IMR-90 (cell line): ENCODE measurements around the gene EIF4A3. TPM values are rescaled to one million over a fixed set of nuclear protein-coding genes. Genes with fewer than 3 reads are reported as not detected.

Experiments
- ATAC-seq: fragments of 200-7000 bp; cut with Tn5 transposase; 2 replicates; pipeline ENCODE4 v1.9.1; 2020; ENCODE audit warnings: low read depth, mild to moderate bottlenecking, moderate library complexity
- BruUV-seq: library from RNA; stranded (reverse); fragments of 400-500 nt; replicated peaks from 2 replicates; lab custom pipeline; 2021; lab: Mats Ljungman, UMichigan
- CTCF ChIA-PET: fragments of 300-600 bp; formaldehyde crosslinking; extraction: SDS; loops from one replicate; lab custom pipeline; 2021; ENCODE audit warnings: antibody characterized with exemption; lab: Yijun Ruan, JAX
- POLR2A ChIA-PET: fragments of 300-600 bp; sonication (Branson Sonifier 250); formaldehyde crosslinking; loops from one replicate; lab custom pipeline; 2022; ENCODE audit warnings: antibody characterized with exemption; ENCODE audit not compliant: unreplicated experiment; lab: Charles Lee
- DNase-seq: peaks from one replicate; pipeline ENCODE4 v3.0.0; 2013
- H2AFZ ChIP-seq: replicated peaks from 2 replicates; pipeline ENCODE3; 2013; ENCODE audit warnings: low read length, mild to moderate bottlenecking; ENCODE audit not compliant: poor library complexity
- H2AK5ac ChIP-seq: 2 replicates; pipeline ENCODE4 v1.6.1; 2013; ENCODE audit warnings: low read depth, low read length, inconsistent platforms
- H2AK9ac ChIP-seq: replicated peaks from 2 replicates; pipeline ENCODE3; 2013; ENCODE audit warnings: mild to moderate bottlenecking, low read depth, low read length, moderate library complexity; ENCODE audit not compliant: poor library complexity
- H2BK120ac ChIP-seq: 2 replicates; pipeline ENCODE4 v1.6.1; 2013; ENCODE audit warnings: low read depth, low read length, inconsistent platforms
- H2BK15ac ChIP-seq: 3 replicates; pipeline ENCODE4 v1.6.1; 2013; ENCODE audit warnings: low read depth, low read length, inconsistent platforms
- H2BK20ac ChIP-seq: 2 replicates; pipeline ENCODE4 v1.6.1; 2013; ENCODE audit warnings: low read depth, mild to moderate bottlenecking, inconsistent platforms, low read length, moderate library complexity
- H2BK5ac ChIP-seq: 2 replicates; pipeline ENCODE4 v1.6.1; 2013; ENCODE audit warnings: mild to moderate bottlenecking, low read depth, low read length, inconsistent platforms; ENCODE audit not compliant: poor library complexity, severe bottlenecking
- H3K14ac ChIP-seq: replicated peaks from 2 replicates; pipeline ENCODE4 v1.6.1; 2013; ENCODE audit warnings: low read depth, low read length, inconsistent platforms
- H3K18ac ChIP-seq: 2 replicates; pipeline ENCODE4 v1.6.1; 2013; ENCODE audit warnings: low read depth, low read length, control low read depth
- H3K23ac ChIP-seq: 2 replicates; pipeline ENCODE4 v1.6.1; 2013; ENCODE audit warnings: low read depth, low read length, inconsistent platforms
- H3K27ac ChIP-seq: 2 replicates; pipeline ENCODE4 v1.5.1; 2013; ENCODE audit warnings: mild to moderate bottlenecking, control low read depth, low read length; ENCODE audit not compliant: insufficient read depth
- H3K27me3 ChIP-seq: 2 replicates; pipeline ENCODE4 v1.6.1; 2013; ENCODE audit warnings: low read length; ENCODE audit not compliant: control insufficient read depth, insufficient read depth
- H3K36me3 ChIP-seq: 2 replicates; pipeline ENCODE4 v1.6.1; 2013; ENCODE audit warnings: low read length, mixed read lengths; ENCODE audit not compliant: control insufficient read depth, insufficient read depth
- H3K4ac ChIP-seq: 2 replicates; pipeline ENCODE4 v1.6.1; 2013; ENCODE audit warnings: low read depth, low read length, inconsistent platforms
- H3K4me1 ChIP-seq: 2 replicates; pipeline ENCODE4 v1.6.1; 2013; ENCODE audit warnings: low read length, mixed read lengths; ENCODE audit not compliant: control insufficient read depth, insufficient read depth
- H3K4me2 ChIP-seq: 2 replicates; pipeline ENCODE4 v1.6.1; 2013; ENCODE audit warnings: low read depth, mild to moderate bottlenecking, control low read depth, low read length, moderate library complexity
- H3K4me3 ChIP-seq: 2 replicates; pipeline ENCODE4 v1.5.1; 2013; ENCODE audit warnings: low read depth, mild to moderate bottlenecking, control low read depth, low read length, moderate library complexity; ENCODE audit not compliant: insufficient read depth
- H3K56ac ChIP-seq: 2 replicates; pipeline ENCODE4 v1.6.1; 2013; ENCODE audit warnings: low read length, inconsistent platforms; ENCODE audit not compliant: insufficient read depth; ENCODE audit errors: extremely low read depth
- H3K79me1 ChIP-seq, 2 experiments: 2 replicates each; pipeline ENCODE4 v1.6.1; 2013; ENCODE audit warnings: low read length in 2 of 2, inconsistent platforms in 1 of 2, low read depth in 1 of 2
- H3K9ac ChIP-seq: 2 replicates; pipeline ENCODE4 v1.6.1; 2013; ENCODE audit warnings: low read depth, low read length, control low read depth
- H3K9me1 ChIP-seq: 2 replicates; pipeline ENCODE4 v1.6.1; 2013; ENCODE audit warnings: low read length, inconsistent platforms; ENCODE audit not compliant: insufficient read depth
- H3K9me3 ChIP-seq: 2 replicates; pipeline ENCODE4 v1.6.1; 2013; ENCODE audit warnings: low read length; ENCODE audit not compliant: control insufficient read depth, insufficient read depth
- H4K20me1 ChIP-seq: 2 replicates; pipeline ENCODE4 v1.6.1; 2013; ENCODE audit warnings: low read length, inconsistent platforms; ENCODE audit not compliant: insufficient read depth
- H4K5ac ChIP-seq: 2 replicates; pipeline ENCODE4 v1.6.1; 2013; ENCODE audit warnings: mild to moderate bottlenecking, low read depth, low read length, control low read depth
- H4K8ac ChIP-seq, 2 experiments: 2 replicates each; pipeline ENCODE4 v1.6.1; 2013; ENCODE audit warnings: low read depth in 2 of 2, low read length in 2 of 2, control low read depth in 1 of 2, inconsistent platforms in 1 of 2
- H4K91ac ChIP-seq: 2 replicates; pipeline ENCODE4 v1.6.1; 2013; ENCODE audit warnings: low read depth, low read length, inconsistent platforms; ENCODE audit not compliant: insufficient read depth
- MAFK ChIP-seq: IDR thresholded peaks from 2 replicates; pipeline ENCODE4 v1.6.1; 2012; ENCODE audit warnings: low read depth, low read length, improper control_type of control experiment
- RAD21 ChIP-seq: IDR thresholded peaks from 2 replicates; pipeline ENCODE4 v1.6.1; 2012; ENCODE audit warnings: low read length, improper control_type of control experiment
- WGBS, 2 experiments: methylation state at CpG; one replicate each; pipeline versions ENCODE4 v1.1.5 to v1.1.7; 2013; ENCODE audit warnings: missing lambda C conversion rate in 2 of 2; ENCODE audit not compliant: insufficient read length in 1 of 2; ENCODE audit errors: extremely low coverage in 2 of 2; 5-methylcytosine and 5-hydroxymethylcytosine counted together
- dilution Hi-C: fragments of 300-500 bp; cut with HindIII; formaldehyde crosslinking; loops from one replicate; pipeline ENCODE4 v1.14.3; 2018; ENCODE audit warnings: low sequenced_read_pairs; ENCODE audit not compliant: unreplicated experiment
- in situ Hi-C: fragments of 300-500 bp; cut with MboI; formaldehyde crosslinking; loops from 3 replicates; pipeline ENCODE4 v1.14.3; 2019; ENCODE audit warnings: low sequenced_read_pairs, inconsistent platforms, mixed read lengths
- intact Hi-C: fragments of 100-400 bp; cut with micrococcal nuclease; formaldehyde crosslinking; loops from 2 replicates; pipeline ENCODE4 v1.10.0; 2022
- polyA plus RNA-seq, 3 experiments: library from polyadenylated mRNA; depleted of rRNA; stranded (reverse); fragments of >200 nt; gene quantifications; 2 replicates each; pipeline ENCODE4 v1.2.3, GENCODE V29; 2012; ENCODE audit warnings: low replicate concordance in 1 of 3
- total RNA-seq: library from RNA; depleted of rRNA; stranded (reverse); fragments of >200 nt; gene quantifications from 2 replicates; pipeline ENCODE4 v1.2.3, GENCODE V29; 2012

Gene EIF4A3
- total and polyA plus RNA-seq, 2 of the 4 experiments (the other 2 are of a cell fraction), result 85.3 to 97.1 TPM

DNA sequence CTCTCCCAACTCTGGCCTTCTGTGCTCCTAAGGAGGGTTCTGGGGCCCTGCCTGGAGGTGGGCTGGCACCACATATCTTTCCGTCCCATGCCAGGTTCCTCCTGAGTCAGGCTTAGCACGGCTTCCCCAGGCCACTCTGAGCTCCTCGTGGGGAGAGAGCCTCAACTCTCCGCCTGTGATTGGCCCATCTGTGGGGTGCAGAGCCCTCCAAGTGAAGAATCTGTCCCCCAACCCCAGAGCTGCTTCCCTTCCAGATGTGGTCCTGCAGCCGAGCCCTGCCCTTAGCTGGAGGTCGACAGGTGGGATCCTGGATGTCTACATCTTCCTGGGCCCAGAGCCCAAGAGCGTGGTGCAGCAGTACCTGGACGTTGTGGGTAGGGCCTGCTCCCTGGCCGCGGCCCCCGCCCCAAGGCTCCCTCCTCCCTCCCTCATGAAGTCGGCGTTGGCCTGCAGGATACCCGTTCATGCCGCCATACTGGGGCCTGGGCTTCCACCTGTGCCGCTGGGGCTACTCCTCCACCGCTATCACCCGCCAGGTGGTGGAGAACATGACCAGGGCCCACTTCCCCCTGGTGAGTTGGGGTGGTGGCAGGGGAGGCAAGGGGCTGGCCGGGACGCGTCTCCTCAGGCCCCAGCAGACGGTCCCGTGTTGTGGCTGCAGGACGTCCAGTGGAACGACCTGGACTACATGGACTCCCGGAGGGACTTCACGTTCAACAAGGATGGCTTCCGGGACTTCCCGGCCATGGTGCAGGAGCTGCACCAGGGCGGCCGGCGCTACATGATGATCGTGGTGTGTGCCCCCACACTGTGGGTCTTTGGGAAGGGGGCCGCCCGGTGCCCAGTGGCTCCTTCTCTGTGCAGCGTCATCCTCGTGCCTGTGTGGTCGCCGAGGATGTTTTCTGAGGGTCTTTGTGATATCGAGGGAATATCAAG lies 38.6 kb downstream of the EIF4A3 start (continued):
- TF ChIP-seq MAFK (no peak), RAD21 (no peak)

DNA sequence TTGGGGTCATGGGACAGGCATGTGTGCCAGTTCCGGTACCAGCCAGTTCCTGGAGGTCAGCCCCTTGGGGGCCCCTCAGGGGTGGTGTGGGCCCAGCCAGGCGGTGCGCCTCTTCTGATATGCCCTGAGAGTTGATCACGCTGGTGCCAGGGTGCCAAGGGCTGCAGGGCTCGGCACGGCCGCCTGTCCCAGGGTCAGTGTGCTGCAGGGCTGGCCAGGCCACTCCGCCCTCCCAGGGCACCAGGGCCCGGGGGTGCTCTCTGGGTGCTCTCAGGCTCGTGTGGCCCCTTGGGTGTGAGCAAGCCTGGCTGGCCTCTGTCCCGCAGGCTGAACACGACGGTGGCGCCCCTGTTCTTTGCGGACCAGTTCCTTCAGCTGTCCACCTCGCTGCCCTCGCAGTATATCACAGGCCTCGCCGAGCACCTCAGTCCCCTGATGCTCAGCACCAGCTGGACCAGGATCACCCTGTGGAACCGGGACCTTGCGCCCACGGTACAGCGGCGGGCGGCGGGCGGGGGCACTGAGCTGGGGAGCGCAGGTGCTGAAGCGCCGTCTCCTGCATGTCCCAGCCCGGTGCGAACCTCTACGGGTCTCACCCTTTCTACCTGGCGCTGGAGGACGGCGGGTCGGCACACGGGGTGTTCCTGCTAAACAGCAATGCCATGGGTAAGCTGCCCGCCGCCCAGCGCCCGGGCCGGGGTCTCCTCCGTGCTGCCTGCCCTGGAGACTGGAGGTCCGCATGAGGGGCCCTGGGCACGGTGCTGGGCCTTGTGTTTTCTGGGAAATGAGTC lies 39.5 kb downstream of the EIF4A3 start:
- dilution Hi-C loops (no loop called here), intact Hi-C loops (no loop called here), in situ Hi-C loops (no loop called here)
- H3K36me3 ChIP-seq, result peaks cover 3% of the 10 kb centered on the region; the same call in 1 of the 2 replicates
- H3K56ac ChIP-seq, result no peak overlapping the region
- H3K79me1 ChIP-seq, result peaks cover 0 to 5% of the 10 kb centered on the region in 2 experiments; a peak in 3 of 4 replicates
- H3K23ac ChIP-seq, result no peak overlapping the region
- no peak overlapping the region for H2BK15ac ChIP-seq
- ChIA-PET CTCF (no interaction called here), POLR2A (no interaction called here)
- peaks cover under 1% of the 10 kb centered on the region for H3K4me1 ChIP-seq
- no peak overlapping the region for H3K4ac ChIP-seq
- no peak overlapping the region for H3K14ac ChIP-seq
- no peak overlapping the region for H2BK120ac ChIP-seq
- 78% methylated on average over 16 of the region's 46 CpGs; no CpG with 5 or more reads in 1 of the 2 experiments for WGBS, 2 experiments
- H3K4me2 ChIP-seq, result no peak overlapping the region
- no peak overlapping the region for H2AK5ac ChIP-seq
- H3K18ac ChIP-seq, result no peak overlapping the region
- H3K4me3 ChIP-seq, result no peak overlapping the region
- DNase-seq (no peak), ATAC-seq (no peak)
- no peak for TF ChIP-seq MAFK
- no peak overlapping the region for H2AK9ac ChIP-seq
- H4K20me1 ChIP-seq, result no peaks in the 10 kb centered on the region
- H3K9ac ChIP-seq, result no peak overlapping the region
- H4K91ac ChIP-seq, result no peak overlapping the region
- no TSS peak for BruUV-seq
- H4K5ac ChIP-seq, result no peak overlapping the region
- no peak overlapping the region for H2BK5ac ChIP-seq
- H2BK20ac ChIP-seq, result no peak overlapping the region
- H4K8ac ChIP-seq, result no peak overlapping the region
- H3K9me3 ChIP-seq, result no peaks in the 10 kb centered on the region
- peaks cover 2% of the 10 kb centered on the region; the same call in 1 of the 2 replicates for H3K9me1 ChIP-seq
- H3K27me3 ChIP-seq, result no peaks in the 10 kb centered on the region
- no peak overlapping the region for H3K27ac ChIP-seq
- H2AFZ ChIP-seq, result no peak overlapping the region
